Neural cell (in vitro differentiated cells): ENCODE results near the gene C4A. TPM values are rescaled to one million over a fixed set of nuclear protein-coding genes. Genes with fewer than 3 reads are reported as not detected.
"Not testable (repeated sequence)": the region's sequence is repeated elsewhere in the genome, so short reads cannot be mapped to it uniquely, and the experiment has no call there.

Source experiments
- H2AFZ ChIP-seq: fragments of 200-600, 300-800 bp; sonication (generic), shearing (Covaris generic); 2 replicates; pipeline ENCODE4 v1.6.0; 2014; ENCODE audit warnings: low read depth, mild to moderate bottlenecking, antibody characterized with exemption, low read length, moderate library complexity
- H3F3A ChIP-seq: fragments of 200-600 bp; shearing (Covaris generic); 2 replicates; pipeline ENCODE4 v1.6.1; 2016; ENCODE audit warnings: mild to moderate bottlenecking, moderate library complexity, mixed read lengths, antibody characterized with exemption, low read length; ENCODE audit not compliant: insufficient read depth, poor library complexity, severe bottlenecking
- H3K27ac ChIP-seq: fragments of 200-600, 300-800 bp; sonication (generic), shearing (Covaris generic); 2 replicates; pipeline ENCODE4 v1.5.1; 2014; ENCODE audit warnings: mild to moderate bottlenecking, low read length, moderate library complexity
- H3K27me3 ChIP-seq: fragments of 300-800, 200-600 bp; sonication (generic), shearing (Covaris generic); 2 replicates; pipeline ENCODE4 v1.6.0; 2014; ENCODE audit warnings: mild to moderate bottlenecking, low read depth, low read length, moderate library complexity; ENCODE audit not compliant: insufficient read depth
- H3K36me3 ChIP-seq: fragments of 300-800, 200-600 bp; sonication (generic), shearing (Covaris generic); 2 replicates; pipeline ENCODE4 v1.5.1; 2014; ENCODE audit warnings: mild to moderate bottlenecking, antibody characterized with exemption, low read length, moderate library complexity; ENCODE audit not compliant: insufficient read depth
- H3K4me2 ChIP-seq: fragments of 300-800, 200-600 bp; sonication (generic), shearing (Covaris generic); 2 replicates; pipeline ENCODE4 v1.6.0; 2014; ENCODE audit warnings: mild to moderate bottlenecking, low read length
- H3K4me3 ChIP-seq: fragments of 300-800, 200-600 bp; sonication (generic), shearing (Covaris generic); 2 replicates; pipeline ENCODE4 v1.5.1; 2014; ENCODE audit warnings: mild to moderate bottlenecking, low read length, moderate library complexity
- H3K79me2 ChIP-seq: fragments of 200-600 bp; shearing (Covaris generic); replicated peaks from 2 replicates; pipeline ENCODE4 v1.6.0; 2014; ENCODE audit warnings: mild to moderate bottlenecking, low read length, moderate library complexity; ENCODE audit not compliant: insufficient read depth
- H3K9ac ChIP-seq: fragments of 300-800, 200-600 bp; sonication (generic), shearing (Covaris generic); 2 replicates; pipeline ENCODE4 v1.6.1; 2016; ENCODE audit warnings: mild to moderate bottlenecking, low read length, mixed read lengths
- H3K9me2 ChIP-seq: fragments of 200-600 bp; shearing (Covaris generic); 2 replicates; pipeline ENCODE4 v1.6.1; 2016; ENCODE audit warnings: mild to moderate bottlenecking, low read length, mixed read lengths; ENCODE audit not compliant: insufficient read depth
- H3K9me3 ChIP-seq: fragments of 200-600, 300-800 bp; sonication (generic), shearing (Covaris generic); 2 replicates; pipeline ENCODE4 v1.6.1; 2016; ENCODE audit warnings: mild to moderate bottlenecking, mixed run types, low read length, moderate library complexity, mixed read lengths
- H4K20me1 ChIP-seq: fragments of 200-600 bp; shearing (Covaris generic); 2 replicates; pipeline ENCODE4 v1.6.1; 2016; ENCODE audit warnings: mild to moderate bottlenecking, mixed run types; ENCODE audit not compliant: insufficient read depth
- polyA plus RNA-seq: library from polyadenylated mRNA; depleted of rRNA; stranded (reverse); fragments of >200 nt; gene quantifications from 2 replicates; pipeline ENCODE4 v1.2.3, GENCODE V29; 2014

C4A gene
- polyA plus RNA-seq, 1 donor from 2014 or later = 4.4 TPM

GRCh38 chr6:32003301-32003700 is 21.4 kb downstream of the C4A start:
- H3F3A ChIP-seq, H3K4me2 ChIP-seq, H4K20me1 ChIP-seq, H3K79me2 ChIP-seq, H3K27ac ChIP-seq, H3K9me3 ChIP-seq, H3K9me2 ChIP-seq, H3K36me3 ChIP-seq, H3K27me3 ChIP-seq, H3K4me3 ChIP-seq, H3K9ac ChIP-seq, H2AFZ ChIP-seq: not testable (repeated sequence)

GRCh38 chr6:32004393-32004792 is 22.5 kb downstream of the C4A start:
- H3K9me3 ChIP-seq, H3F3A ChIP-seq, H3K27ac ChIP-seq, H3K4me3 ChIP-seq, H4K20me1 ChIP-seq, H3K9me2 ChIP-seq, H3K27me3 ChIP-seq, H3K4me2 ChIP-seq, H3K36me3 ChIP-seq, H3K9ac ChIP-seq, H2AFZ ChIP-seq, H3K79me2 ChIP-seq: not testable (repeated sequence)

GRCh38 chr6:32004864-32005537 is 23.1 kb downstream of the C4A start:
- H4K20me1 ChIP-seq, H3K79me2 ChIP-seq, H2AFZ ChIP-seq, H3K4me2 ChIP-seq, H3K9ac ChIP-seq, H3F3A ChIP-seq, H3K4me3 ChIP-seq, H3K27ac ChIP-seq, H3K27me3 ChIP-seq, H3K9me3 ChIP-seq, H3K36me3 ChIP-seq, H3K9me2 ChIP-seq: not testable (repeated sequence)

- not testable (repeated sequence) for H3K9ac ChIP-seq, H3K36me3 ChIP-seq, H3K4me2 ChIP-seq, H4K20me1 ChIP-seq, H2AFZ ChIP-seq, H3K79me2 ChIP-seq, H3K4me3 ChIP-seq, H3K9me2 ChIP-seq, H3F3A ChIP-seq, H3K27ac ChIP-seq, H3K9me3 ChIP-seq, H3K27me3 ChIP-seq
Measured at GRCh38 chr6:32005538-32005880, 23.7 kb downstream of the C4A start.

- H2AFZ ChIP-seq, H3K27ac ChIP-seq, H3K9me3 ChIP-seq, H3K4me2 ChIP-seq, H4K20me1 ChIP-seq, H3K36me3 ChIP-seq, H3K79me2 ChIP-seq, H3K9ac ChIP-seq, H3K9me2 ChIP-seq, H3K4me3 ChIP-seq, H3K27me3 ChIP-seq, H3F3A ChIP-seq: not testable (repeated sequence)
Measured at GRCh38 chr6:32005991-32006529, 24.2 kb downstream of the C4A start.

GRCh38 chr6:32007086-32007485 is 25.2 kb downstream of the C4A start:
- H3K4me2 ChIP-seq, H3K9me2 ChIP-seq, H3K79me2 ChIP-seq, H3K27ac ChIP-seq, H3K9ac ChIP-seq, H3K27me3 ChIP-seq, H4K20me1 ChIP-seq, H2AFZ ChIP-seq, H3F3A ChIP-seq, H3K9me3 ChIP-seq, H3K4me3 ChIP-seq, H3K36me3 ChIP-seq: not testable (repeated sequence)

GRCh38 chr6:32008037-32008436 is 26.2 kb downstream of the C4A start:
- not testable (repeated sequence) for H3K9me3 ChIP-seq, H3K4me2 ChIP-seq, H3F3A ChIP-seq, H3K4me3 ChIP-seq, H4K20me1 ChIP-seq, H3K9me2 ChIP-seq, H3K27me3 ChIP-seq, H3K36me3 ChIP-seq, H3K79me2 ChIP-seq, H2AFZ ChIP-seq, H3K9ac ChIP-seq, H3K27ac ChIP-seq

- H4K20me1 ChIP-seq, H3K9me3 ChIP-seq, H3K79me2 ChIP-seq, H3K27ac ChIP-seq, H3K4me2 ChIP-seq, H3K9ac ChIP-seq, H3K4me3 ChIP-seq, H3F3A ChIP-seq, H2AFZ ChIP-seq, H3K27me3 ChIP-seq, H3K36me3 ChIP-seq, H3K9me2 ChIP-seq: not testable (repeated sequence)
Measured at GRCh38 chr6:32008616-32009015, 26.8 kb downstream of the C4A start.
